ENCODE data around the gene LYPD6B.

DNA sequence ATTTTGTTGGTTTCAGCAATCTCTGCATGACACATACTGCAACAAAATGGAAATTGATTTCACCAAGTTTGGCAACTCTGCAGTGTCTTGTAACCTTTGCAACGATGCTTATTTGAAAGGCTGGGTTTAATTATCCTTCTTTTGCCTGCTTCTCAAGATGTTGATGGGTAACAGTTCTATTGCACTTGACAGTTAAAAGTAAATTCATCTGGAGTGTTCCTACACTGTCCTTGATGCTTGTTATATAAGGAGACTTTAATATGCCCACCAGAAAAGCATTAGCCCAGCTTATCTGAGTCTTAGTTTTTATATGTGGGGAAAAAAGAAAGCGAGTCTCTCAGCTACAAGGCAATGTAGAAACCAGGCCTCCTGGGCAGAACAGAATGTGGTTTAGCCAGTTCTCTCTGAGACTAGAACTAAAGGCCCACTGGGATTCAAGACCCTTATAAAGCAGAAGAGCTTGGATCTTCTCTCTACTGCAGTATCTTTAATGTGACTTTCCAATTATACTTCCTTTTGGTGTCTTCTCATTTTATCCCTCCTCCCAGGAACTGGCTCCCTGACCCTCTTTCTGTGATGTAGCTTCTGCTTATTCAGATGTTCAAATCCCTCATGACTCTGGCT, 185.1 kb downstream of the LYPD6B start:
- TF ChIP-seq, protein P1, sequence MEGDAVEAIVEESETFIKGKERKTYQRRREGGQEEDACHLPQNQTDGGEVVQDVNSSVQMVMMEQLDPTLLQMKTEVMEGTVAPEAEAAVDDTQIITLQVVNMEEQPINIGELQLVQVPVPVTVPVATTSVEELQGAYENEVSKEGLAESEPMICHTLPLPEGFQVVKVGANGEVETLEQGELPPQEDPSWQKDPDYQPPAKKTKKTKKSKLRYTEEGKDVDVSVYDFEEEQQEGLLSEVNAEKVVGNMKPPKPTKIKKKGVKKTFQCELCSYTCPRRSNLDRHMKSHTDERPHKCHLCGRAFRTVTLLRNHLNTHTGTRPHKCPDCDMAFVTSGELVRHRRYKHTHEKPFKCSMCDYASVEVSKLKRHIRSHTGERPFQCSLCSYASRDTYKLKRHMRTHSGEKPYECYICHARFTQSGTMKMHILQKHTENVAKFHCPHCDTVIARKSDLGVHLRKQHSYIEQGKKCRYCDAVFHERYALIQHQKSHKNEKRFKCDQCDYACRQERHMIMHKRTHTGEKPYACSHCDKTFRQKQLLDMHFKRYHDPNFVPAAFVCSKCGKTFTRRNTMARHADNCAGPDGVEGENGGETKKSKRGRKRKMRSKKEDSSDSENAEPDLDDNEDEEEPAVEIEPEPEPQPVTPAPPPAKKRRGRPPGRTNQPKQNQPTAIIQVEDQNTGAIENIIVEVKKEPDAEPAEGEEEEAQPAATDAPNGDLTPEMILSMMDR (conservative IDR thresholded peaks at IDR 0.05): no peak
- no peak for TF ChIP-seq ZFX (IDR thresholded peaks at IDR 0.05)

Data from C4-2B (cell line).